Stimulated activated naive CD8-positive, alpha-beta T cell treated with anti-CD3 and anti-CD28 coated beads, Interleukin-15, Interleukin-2, amounts not matched to agents 100 ng/mL and 50 ng/mL, for 24 hours (primary cell): ENCODE data around the gene BAZ1B.
"Not testable (repeated sequence)": the region's sequence is repeated elsewhere in the genome, so short reads cannot be mapped to it uniquely, and the experiment has no call there.

Source experiments
- H3K27ac Mint-ChIP-seq: one replicate; pipeline ENCODE4 v1.8.0; 2021; ENCODE audit warnings: mild to moderate bottlenecking, mixed read lengths
- H3K27me3 Mint-ChIP-seq: one replicate; pipeline ENCODE4 v1.8.0; 2021; ENCODE audit warnings: mixed read lengths
- H3K36me3 Mint-ChIP-seq: one replicate; pipeline ENCODE4 v1.8.0; 2021; ENCODE audit warnings: low read depth, mixed read lengths
- H3K4me1 Mint-ChIP-seq: one replicate; pipeline ENCODE4 v1.8.0; 2021; ENCODE audit warnings: low read depth, mixed read lengths
- H3K4me3 Mint-ChIP-seq: one replicate; pipeline ENCODE4 v1.8.0; 2021; ENCODE audit warnings: mild to moderate bottlenecking, mixed read lengths
- H3K9me3 Mint-ChIP-seq: one replicate; pipeline ENCODE4 v1.8.0; 2021; ENCODE audit warnings: mixed read lengths

Gene BAZ1B

GRCh38 chr7:73434701-73435069 is 87.4 kb downstream of the BAZ1B start:
- Mint-ChIP-seq H3K27me3 (peaks cover 6% of the 10 kb centered on the region), H3K4me3 (peak overlapping the region; percentile 18), H3K9me3 (no peaks in the 10 kb centered on the region), H3K4me1 (peaks cover 4% of the 10 kb centered on the region), H3K36me3 (peaks cover 4% of the 10 kb centered on the region), H3K27ac (no peak overlapping the region)

GRCh38 chr7:73433924-73434700 is 88.0 kb downstream of the BAZ1B start:
- no peaks in the 10 kb centered on the region for H3K36me3 Mint-ChIP-seq
- no peak overlapping the region for H3K4me3 Mint-ChIP-seq
- H3K9me3 Mint-ChIP-seq: no peaks in the 10 kb centered on the region
- peaks cover 6% of the 10 kb centered on the region for H3K27me3 Mint-ChIP-seq
- no peak overlapping the region for H3K27ac Mint-ChIP-seq
- peaks cover 4% of the 10 kb centered on the region for H3K4me1 Mint-ChIP-seq

DNA sequence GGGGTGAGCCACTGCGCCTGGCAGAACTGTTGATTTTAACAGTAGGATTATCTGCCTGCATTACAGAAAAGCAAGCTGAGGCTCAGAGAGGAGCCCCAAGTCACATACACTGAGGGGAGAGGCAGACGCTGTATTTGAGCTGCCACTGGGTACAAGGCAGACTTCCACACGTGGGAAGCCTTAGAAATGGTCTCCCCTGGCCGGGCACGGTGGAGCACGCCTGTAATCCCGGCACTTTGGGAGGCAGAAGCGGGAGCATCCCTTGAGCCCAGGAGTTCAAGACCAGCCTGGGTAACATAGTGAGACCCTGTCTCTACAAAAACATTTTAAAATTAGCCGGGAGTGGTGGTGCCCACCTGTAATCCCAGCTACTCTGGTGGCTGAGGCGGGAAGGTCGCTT is 89.4 kb downstream of the BAZ1B start:
- Mint-ChIP-seq H3K27me3 (peaks cover 6% of the 10 kb centered on the region), H3K36me3 (no peaks in the 10 kb centered on the region), H3K9me3 (no peaks in the 10 kb centered on the region), H3K4me1 (peaks cover 4% of the 10 kb centered on the region), H3K27ac (no peak overlapping the region), H3K4me3 (peak overlapping the region; percentile 66)

DNA sequence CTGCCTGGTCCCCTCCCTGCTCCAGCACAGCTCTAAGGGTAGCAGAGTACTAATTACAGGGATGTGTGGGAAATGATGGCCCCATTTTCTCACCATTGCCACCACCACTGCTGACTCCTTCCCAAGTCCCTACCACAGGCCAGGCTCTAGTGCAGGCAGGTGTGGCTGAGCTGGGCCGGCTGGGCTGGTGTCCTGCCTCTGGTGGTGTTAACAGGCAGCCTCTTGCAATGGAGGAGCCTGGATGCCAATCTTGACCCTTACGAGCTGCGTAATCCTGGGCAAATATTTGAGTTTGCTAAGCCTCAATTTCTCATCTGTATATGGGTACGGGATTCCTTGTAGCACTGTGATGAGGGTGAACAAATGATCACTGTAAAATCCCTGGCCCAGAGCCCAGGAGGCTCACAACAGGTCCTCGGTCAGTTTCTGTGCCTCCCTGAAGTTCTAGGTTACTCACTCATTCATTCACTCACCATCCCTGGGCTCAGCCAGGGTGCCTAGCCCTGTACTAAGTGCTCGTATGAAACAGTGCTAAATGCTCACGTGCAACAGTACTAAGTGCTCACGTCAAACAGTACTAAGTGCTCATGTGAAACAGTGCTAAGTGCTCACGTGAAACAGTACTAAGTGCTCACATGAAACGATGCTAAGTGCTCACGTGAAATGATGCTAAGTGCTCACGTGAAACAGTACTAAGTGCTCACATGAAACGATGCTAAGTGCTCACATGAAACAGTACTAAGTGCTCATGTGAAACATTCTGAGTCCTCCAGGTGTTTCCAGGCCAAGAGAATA is 90.9 kb downstream of the BAZ1B start:
- Mint-ChIP-seq H3K27me3 (peaks cover 6% of the 10 kb centered on the region), H3K4me3 (no peak overlapping the region), H3K9me3 (no peaks in the 10 kb centered on the region), H3K27ac (no peak overlapping the region), H3K36me3 (no peaks in the 10 kb centered on the region), H3K4me1 (peaks cover 4% of the 10 kb centered on the region)

GRCh38 chr7:73430540-73430939 is 91.6 kb downstream of the BAZ1B start:
- H3K4me1 Mint-ChIP-seq, H3K9me3 Mint-ChIP-seq, H3K4me3 Mint-ChIP-seq, H3K27ac Mint-ChIP-seq, H3K27me3 Mint-ChIP-seq, H3K36me3 Mint-ChIP-seq: not testable (repeated sequence)

- no peaks in the 10 kb centered on the region for H3K36me3 Mint-ChIP-seq
- peaks cover 6% of the 10 kb centered on the region for H3K27me3 Mint-ChIP-seq
- H3K4me3 Mint-ChIP-seq: no peak overlapping the region
- no peak overlapping the region for H3K27ac Mint-ChIP-seq
- no peaks in the 10 kb centered on the region for H3K9me3 Mint-ChIP-seq
- peaks cover 3% of the 10 kb centered on the region for H3K4me1 Mint-ChIP-seq
Observed at GRCh38 chr7:73429622-73430505, 92.2 kb downstream of the BAZ1B start.

DNA sequence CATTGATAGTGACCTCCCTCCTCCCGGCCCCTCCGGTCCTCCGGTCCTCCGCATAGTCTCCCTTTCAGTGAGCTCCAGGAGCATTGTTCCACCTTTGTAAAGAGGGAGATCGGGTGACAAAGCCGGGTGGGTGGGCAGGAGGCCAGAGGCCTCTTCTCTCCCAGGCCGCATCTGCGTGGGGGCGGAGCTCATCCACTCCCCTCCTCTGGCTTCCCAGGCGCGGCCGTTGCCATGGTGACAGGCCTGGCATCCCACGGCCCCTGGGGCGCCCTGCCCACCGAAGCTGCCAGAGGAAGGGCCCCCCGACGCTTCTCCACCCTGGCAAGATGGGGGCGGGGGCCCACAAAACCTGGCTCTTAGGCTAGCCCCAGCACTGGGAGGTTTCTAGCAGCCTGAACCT is 92.9 kb downstream of the BAZ1B start:
- H3K4me1 Mint-ChIP-seq: no peaks in the 10 kb centered on the region
- H3K9me3 Mint-ChIP-seq: no peaks in the 10 kb centered on the region
- no peaks in the 10 kb centered on the region for H3K36me3 Mint-ChIP-seq
- no peak overlapping the region for H3K27ac Mint-ChIP-seq
- H3K4me3 Mint-ChIP-seq: no peak overlapping the region
- H3K27me3 Mint-ChIP-seq: peaks cover 3% of the 10 kb centered on the region

DNA sequence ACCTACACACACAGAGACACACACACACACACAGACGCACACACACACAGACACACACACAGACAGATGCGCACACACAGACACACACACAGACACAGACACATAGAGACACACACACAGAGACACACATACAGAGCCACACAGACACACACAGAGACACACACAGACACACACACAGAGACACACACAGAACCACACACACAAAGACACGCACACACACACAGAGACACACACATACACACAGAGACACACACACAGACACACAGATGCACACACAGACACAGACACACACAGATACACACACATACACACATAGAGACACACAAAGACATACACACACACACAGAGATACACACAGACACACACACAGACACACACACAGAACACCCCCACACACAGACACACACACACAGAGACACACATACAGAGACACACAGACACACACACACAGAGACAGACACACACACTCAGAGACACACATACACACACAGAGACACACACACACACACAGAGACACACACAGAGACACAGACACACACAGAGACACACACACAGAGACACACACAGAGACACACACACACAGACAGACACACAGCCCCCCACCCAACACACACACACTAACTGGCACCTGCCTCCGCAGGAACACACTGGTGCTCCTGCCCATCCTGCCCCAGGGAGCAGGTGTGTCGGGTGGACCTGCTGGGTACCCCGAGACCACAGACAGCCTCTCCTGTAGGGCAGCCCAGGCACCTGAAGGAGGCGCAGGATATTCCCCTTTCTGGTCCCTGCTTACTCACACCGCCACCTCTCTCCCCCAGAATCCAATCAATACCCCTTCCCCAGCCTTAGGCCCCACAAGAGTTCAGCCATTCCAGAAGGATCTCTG is 93.9 kb downstream of the BAZ1B start:
- Mint-ChIP-seq H3K9me3 (no peaks in the 10 kb centered on the region), H3K27ac (no peak overlapping the region), H3K27me3 (peaks cover 3% of the 10 kb centered on the region), H3K4me3 (no peak overlapping the region), H3K36me3 (no peaks in the 10 kb centered on the region), H3K4me1 (no peaks in the 10 kb centered on the region)

DNA sequence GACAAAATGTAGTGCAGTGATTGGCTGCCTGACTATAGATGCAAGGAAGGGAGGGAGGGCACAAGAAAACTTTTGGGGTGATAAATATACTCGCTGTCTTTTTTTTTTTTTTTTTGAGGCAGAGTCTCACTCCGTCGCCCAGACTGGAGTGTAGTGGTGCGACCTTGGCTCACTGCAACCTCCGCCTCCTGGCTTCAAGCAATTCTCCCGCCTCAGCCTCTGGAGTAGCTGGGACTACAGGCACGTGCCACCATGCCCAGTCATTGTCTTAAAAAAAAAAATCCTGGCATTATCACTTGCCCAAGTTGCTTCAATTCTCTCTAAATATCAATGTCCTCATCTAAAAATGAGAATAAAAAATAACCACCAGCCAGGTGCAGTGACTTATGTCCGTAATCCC is 96.1 kb downstream of the BAZ1B start:
- Mint-ChIP-seq H3K9me3 (no peaks in the 10 kb centered on the region), H3K36me3 (no peaks in the 10 kb centered on the region), H3K27me3 (no peaks in the 10 kb centered on the region), H3K27ac (no peak overlapping the region), H3K4me1 (no peaks in the 10 kb centered on the region), H3K4me3 (no peak overlapping the region)

DNA sequence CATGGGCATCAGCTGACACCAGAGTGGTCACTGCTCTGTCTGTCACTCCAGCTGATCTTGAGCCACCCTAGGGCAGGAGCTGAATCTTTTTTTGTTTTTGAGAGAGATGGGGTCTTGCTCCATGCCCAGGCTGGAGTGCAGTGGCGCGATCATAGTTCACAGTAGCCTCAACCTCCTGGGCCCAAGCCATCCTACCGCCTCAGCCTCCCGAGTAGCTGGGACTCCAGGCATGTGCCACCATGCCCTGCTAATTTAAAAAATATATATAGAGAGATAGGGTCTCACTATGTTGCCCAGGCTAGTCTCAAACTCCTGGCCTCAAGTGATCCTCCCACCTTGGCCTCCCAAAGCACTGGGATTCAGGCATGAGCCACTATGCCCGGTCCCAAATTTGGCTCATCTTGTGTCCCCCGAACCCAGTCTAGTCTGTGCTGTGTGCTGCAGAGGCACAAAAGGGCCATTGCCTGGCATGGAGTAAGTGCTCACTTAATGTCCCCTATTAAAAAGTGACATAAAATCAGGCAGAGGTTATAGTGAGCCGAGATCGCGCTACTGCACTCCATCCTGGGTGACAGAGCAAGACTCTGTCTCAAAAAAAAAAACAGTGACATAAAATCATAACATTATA is 96.6 kb downstream of the BAZ1B start:
- H3K9me3 Mint-ChIP-seq: no peaks in the 10 kb centered on the region
- no peak overlapping the region for H3K27ac Mint-ChIP-seq
- no peaks in the 10 kb centered on the region for H3K36me3 Mint-ChIP-seq
- H3K27me3 Mint-ChIP-seq: no peaks in the 10 kb centered on the region
- H3K4me3 Mint-ChIP-seq: no peak overlapping the region
- H3K4me1 Mint-ChIP-seq: no peaks in the 10 kb centered on the region

- no peaks in the 10 kb centered on the region for H3K4me1 Mint-ChIP-seq
- no peaks in the 10 kb centered on the region for H3K9me3 Mint-ChIP-seq
- no peak overlapping the region for H3K27ac Mint-ChIP-seq
- no peaks in the 10 kb centered on the region for H3K36me3 Mint-ChIP-seq
- no peaks in the 10 kb centered on the region for H3K27me3 Mint-ChIP-seq
- no peak overlapping the region for H3K4me3 Mint-ChIP-seq
Observed at GRCh38 chr7:73424489-73424885, 97.6 kb downstream of the BAZ1B start.

DNA sequence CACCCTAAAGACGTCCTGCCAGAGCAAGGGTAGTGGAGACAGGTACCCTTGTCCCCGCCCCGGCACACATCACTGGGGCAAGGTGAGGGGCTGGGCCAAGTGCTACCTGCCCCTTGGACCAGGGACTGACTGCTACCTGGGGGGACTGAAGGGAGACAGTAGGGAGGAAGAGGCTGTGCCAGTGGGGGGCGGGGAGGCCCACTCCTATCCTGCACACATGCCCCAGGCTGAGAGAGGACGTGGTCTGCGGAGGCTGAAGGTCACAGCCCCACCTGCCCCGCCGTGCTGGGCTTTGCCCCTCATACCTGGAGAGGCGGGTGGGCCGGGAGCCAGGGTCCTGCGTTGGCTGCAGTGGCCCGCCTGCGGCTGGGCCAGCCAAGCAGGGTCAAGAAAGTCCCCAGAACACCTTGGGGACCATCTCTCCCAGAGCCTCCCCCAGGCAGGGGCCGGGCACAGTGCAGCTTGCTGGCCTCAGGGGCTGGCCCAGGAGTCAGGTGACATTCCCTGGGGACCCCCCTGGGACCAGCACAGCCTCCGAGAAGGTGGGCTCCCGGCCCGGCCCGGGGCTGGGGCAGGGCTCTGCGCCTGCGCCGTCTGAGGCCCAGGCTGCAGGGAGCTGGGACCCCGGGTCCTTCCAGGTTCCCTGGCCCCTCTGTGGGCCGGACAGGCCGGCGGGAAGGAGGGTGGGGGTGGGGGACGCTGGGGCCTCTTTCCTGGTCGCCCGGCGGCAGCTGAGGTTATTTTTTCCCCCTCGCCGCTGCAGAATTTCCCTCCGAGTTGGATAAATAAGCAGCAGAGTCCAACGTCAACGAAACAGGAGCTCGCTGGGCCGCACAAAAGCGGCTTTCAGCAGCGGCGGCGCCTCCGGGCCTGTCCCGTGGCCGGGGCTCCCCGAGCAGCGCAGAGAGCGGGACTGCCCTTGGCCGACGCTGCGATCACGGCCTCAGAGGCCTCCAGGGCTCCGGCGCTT is 98.3 kb downstream of the BAZ1B start:
- Mint-ChIP-seq H3K27ac (no peak overlapping the region), H3K27me3 (no peaks in the 10 kb centered on the region), H3K36me3 (no peaks in the 10 kb centered on the region), H3K4me1 (no peaks in the 10 kb centered on the region), H3K4me3 (no peak overlapping the region), H3K9me3 (no peaks in the 10 kb centered on the region)

- not testable (repeated sequence) for H3K4me3 Mint-ChIP-seq, H3K27ac Mint-ChIP-seq, H3K36me3 Mint-ChIP-seq
Observed at GRCh38 chr7:73420610-73421009, 101.5 kb downstream of the BAZ1B start.

More at GRCh38 chr7:73420610-73421009, 101.5 kb downstream of the BAZ1B start:
- H3K27me3 Mint-ChIP-seq, H3K9me3 Mint-ChIP-seq, H3K4me1 Mint-ChIP-seq: not testable (repeated sequence)
